Right atrium auricular region (tissue), 2 donors: ENCODE results near the gene STARD3NL. TPM values are rescaled to one million over a fixed set of nuclear protein-coding genes. Genes with fewer than 3 reads are reported as not detected.

Experiments
- DNase-seq: peaks from one replicate; pipeline ENCODE4 v3.0.0-alpha.2; 2019; ENCODE audit warnings: low spot score
- H3K27ac ChIP-seq, 2 donors: fragments of 200-600 bp; sonication (generic); 1 replicate in 1 of 2; 2 replicates in 1 of 2; pipeline ENCODE4 v1.5.1; 2016 to 2019
- H3K27me3 ChIP-seq, 2 donors: fragments of 200-600 bp; sonication (generic); one replicate each; pipeline versions ENCODE4 v1.5.1 to v1.6.0; 2017 to 2019
- H3K36me3 ChIP-seq: fragments of 200-600 bp; sonication (generic); one replicate; pipeline ENCODE4 v1.5.1; 2016
- H3K4me1 ChIP-seq, 2 donors: fragments of 200-600 bp; sonication (generic); one replicate each; pipeline versions ENCODE4 v1.5.1 to v1.6.0; 2017 to 2019
- H3K4me3 ChIP-seq, 2 donors: fragments of 200-600 bp; sonication (generic); 1 replicate in 1 of 2; 2 replicates in 1 of 2; pipeline ENCODE4 v1.5.1; 2017 to 2019; ENCODE audit warnings: mild to moderate bottlenecking in 1 of 2, moderate library complexity in 1 of 2
- H3K9me3 ChIP-seq, 2 donors: fragments of 200-600 bp; sonication (generic); one replicate each; pipeline ENCODE4 v1.5.1; 2019
- CTCF ChIP-seq, 2 donors: fragments of 200-600 bp; sonication (generic); IDR thresholded peaks; one replicate each; pipeline ENCODE4 v1.5.1; 2019; ENCODE audit warnings: antibody characterized with exemption in 2 of 2
- total RNA-seq, 2 donors: library from RNA; depleted of rRNA; stranded (reverse); fragments of >200 nt; gene quantifications; one replicate each; pipeline ENCODE4 v1.1.0, GENCODE V29; 2016

Gene STARD3NL
- total RNA-seq: 10 to 100 TPM; 36.3 to 41.9 TPM

GRCh38 chr7:38178004-38178694 lies at the start of gene STARD3NL:
TSS of gene STARD3NL (plus strand) at chr7:38178245. CDS start at chr7:38207505, 29,260 bp downstream.
- TF ChIP-seq CTCF (IDR thresholded peaks at IDR 0.05): no peak
- Histone ChIP-seq H3K27me3 (peaks cover 0 to 3% of the 10 kb centered on the region in 2 donors), H3K4me3 (peak within 1 kb of the TSS; percentile 70 to 73), H3K27ac (peak within 1 kb of the TSS; percentile 94 to 95), H3K4me1 (peaks cover 0 to 25% of the 10 kb centered on the region in 2 donors), H3K9me3 (no peaks in the 10 kb centered on the region), H3K36me3 (no peaks in the 10 kb centered on the region)
- DNase-seq: peak; percentile 99

- Histone ChIP-seq H3K4me3 (no peak overlapping the region), H3K9me3 (no peaks in the 10 kb centered on the region), H3K4me1 (no peaks in the 10 kb centered on the region), H3K27me3 (no peaks in the 10 kb centered on the region), H3K27ac (no peak overlapping the region), H3K36me3 (no peaks in the 10 kb centered on the region)
- no peak for DNase-seq
- TF ChIP-seq CTCF (IDR thresholded peaks at IDR 0.05): no peak
These were observed 48.9 kb upstream of the STARD3NL start for GRCh38 chr7:38129162-38129561.

- Histone ChIP-seq H3K36me3 (no peaks in the 10 kb centered on the region), H3K4me3 (no peak overlapping the region), H3K4me1 (no peaks in the 10 kb centered on the region), H3K27me3 (no peaks in the 10 kb centered on the region), H3K27ac (no peak overlapping the region), H3K9me3 (no peaks in the 10 kb centered on the region)
- DNase-seq: no peak
- no peak for TF ChIP-seq CTCF (IDR thresholded peaks at IDR 0.05)
These were observed 48.5 kb upstream of the STARD3NL start for GRCh38 chr7:38129579-38129978.

GRCh38 chr7:38138171-38138570 lies 39.9 kb upstream of the STARD3NL start:
- H3K4me1 ChIP-seq: no peaks in the 10 kb centered on the region
- no peak for TF ChIP-seq CTCF (IDR thresholded peaks at IDR 0.05)
- H3K9me3 ChIP-seq: no peaks in the 10 kb centered on the region

GRCh38 chr7:38141187-38141586 lies 36.9 kb upstream of the STARD3NL start:
- H3K27ac ChIP-seq: no peak overlapping the region
- H3K4me1 ChIP-seq: no peaks in the 10 kb centered on the region
- H3K36me3 ChIP-seq: no peaks in the 10 kb centered on the region
- no peaks in the 10 kb centered on the region for H3K27me3 ChIP-seq
- DNase-seq: no peak
- H3K4me3 ChIP-seq: no peak overlapping the region
- no peaks in the 10 kb centered on the region for H3K9me3 ChIP-seq
- TF ChIP-seq CTCF (IDR thresholded peaks at IDR 0.05): no peak

More at GRCh38 chr7:38138171-38138570, 39.9 kb upstream of the STARD3NL start:
- no peaks in the 10 kb centered on the region for H3K36me3 ChIP-seq
- no peak overlapping the region for H3K4me3 ChIP-seq
- DNase-seq: no peak
- no peak overlapping the region for H3K27ac ChIP-seq
- H3K27me3 ChIP-seq: no peaks in the 10 kb centered on the region

GRCh38 chr7:38142736-38143135 lies 35.3 kb upstream of the STARD3NL start:
- H3K9me3 ChIP-seq: no peaks in the 10 kb centered on the region
- no peaks in the 10 kb centered on the region for H3K27me3 ChIP-seq
- no peak overlapping the region for H3K27ac ChIP-seq
- no peaks in the 10 kb centered on the region for H3K4me1 ChIP-seq
- no peak overlapping the region for H3K4me3 ChIP-seq
- no peak for TF ChIP-seq CTCF (IDR thresholded peaks at IDR 0.05)
- H3K36me3 ChIP-seq: no peaks in the 10 kb centered on the region
- no peak for DNase-seq
